ENCODE results near the gene BCDIN3D.

Gene BCDIN3D

DNA sequence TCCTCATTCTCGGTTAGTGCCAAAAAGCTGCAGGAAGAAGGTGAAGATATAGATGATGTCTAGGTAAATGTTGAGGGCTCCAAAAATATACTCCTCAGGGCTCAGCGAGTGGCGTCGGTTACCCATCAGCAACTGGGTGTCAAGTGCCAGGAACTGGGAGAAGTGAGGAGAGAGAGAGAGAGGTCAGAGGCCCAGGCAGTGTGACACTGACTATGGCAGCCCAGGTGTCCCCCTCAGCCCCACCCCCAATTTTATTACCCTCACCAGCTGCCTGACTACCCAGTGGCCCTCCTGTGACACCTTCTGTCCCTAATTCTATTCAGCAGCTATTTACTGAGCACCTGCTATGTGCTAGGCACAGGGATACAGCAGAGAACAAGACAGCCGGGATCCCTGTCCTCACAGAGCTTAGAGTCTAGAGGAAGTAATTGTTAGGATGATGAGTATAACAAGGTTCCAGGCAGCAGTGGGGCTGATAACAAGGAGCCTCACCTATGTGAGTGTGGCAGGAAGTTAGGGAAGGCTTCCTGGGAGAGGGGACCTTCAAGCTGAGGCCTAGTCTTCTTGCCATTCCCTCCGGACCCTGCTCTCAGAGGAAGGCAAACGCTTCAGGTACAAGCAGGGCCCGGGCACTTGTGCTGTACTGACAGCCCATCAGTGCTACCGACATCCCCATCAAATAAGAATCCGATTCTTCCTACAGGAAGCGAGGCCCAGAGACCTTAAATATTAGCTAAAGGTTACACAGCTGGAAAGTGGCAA lies 27.8 kb upstream of the BCDIN3D start:
- Histone ChIP-seq H3K27ac (ENCODE audit: low read depth, low read length) (no peak overlapping the region), H3K4me3 (ENCODE audit: low read length) (no peak overlapping the region), H3K9me3 (ENCODE audit: control insufficient read depth, insufficient read depth, low read length) (no peaks in the 10 kb centered on the region), H3K4me1 (ENCODE audit: control insufficient read depth, low read length) (no peaks in the 10 kb centered on the region), H3K36me3 (ENCODE audit: control insufficient read depth, low read length) (no peaks in the 10 kb centered on the region), H3K27me3 (ENCODE audit: control insufficient read depth, low read length) (no peaks in the 10 kb centered on the region), H4K20me1 (ENCODE audit: control insufficient read depth, insufficient read depth, low read depth, low read length) (no peaks in the 10 kb centered on the region), H3K79me2 (ENCODE audit: control insufficient read depth, low read length) (no peaks in the 10 kb centered on the region), H3K9me2 (replicated peaks; ENCODE audit: control insufficient read depth, low read length) (no peaks in the 10 kb centered on the region), H3K4me2 (ENCODE audit: low read length) (no peak overlapping the region), H3F3A (ENCODE audit: control insufficient read depth, insufficient read depth) (no peaks in the 10 kb centered on the region)
- TF ChIP-seq, protein P1, sequence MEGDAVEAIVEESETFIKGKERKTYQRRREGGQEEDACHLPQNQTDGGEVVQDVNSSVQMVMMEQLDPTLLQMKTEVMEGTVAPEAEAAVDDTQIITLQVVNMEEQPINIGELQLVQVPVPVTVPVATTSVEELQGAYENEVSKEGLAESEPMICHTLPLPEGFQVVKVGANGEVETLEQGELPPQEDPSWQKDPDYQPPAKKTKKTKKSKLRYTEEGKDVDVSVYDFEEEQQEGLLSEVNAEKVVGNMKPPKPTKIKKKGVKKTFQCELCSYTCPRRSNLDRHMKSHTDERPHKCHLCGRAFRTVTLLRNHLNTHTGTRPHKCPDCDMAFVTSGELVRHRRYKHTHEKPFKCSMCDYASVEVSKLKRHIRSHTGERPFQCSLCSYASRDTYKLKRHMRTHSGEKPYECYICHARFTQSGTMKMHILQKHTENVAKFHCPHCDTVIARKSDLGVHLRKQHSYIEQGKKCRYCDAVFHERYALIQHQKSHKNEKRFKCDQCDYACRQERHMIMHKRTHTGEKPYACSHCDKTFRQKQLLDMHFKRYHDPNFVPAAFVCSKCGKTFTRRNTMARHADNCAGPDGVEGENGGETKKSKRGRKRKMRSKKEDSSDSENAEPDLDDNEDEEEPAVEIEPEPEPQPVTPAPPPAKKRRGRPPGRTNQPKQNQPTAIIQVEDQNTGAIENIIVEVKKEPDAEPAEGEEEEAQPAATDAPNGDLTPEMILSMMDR (IDR thresholded peaks at IDR 0.05; ENCODE audit: low read depth, low read length, poor library complexity, severe bottlenecking), result no peak
- TF ChIP-seq EZH2phosphoT487 (IDR thresholded peaks at IDR 0.05; ENCODE audit: borderline replicate concordance, low read length), result no peak

DNA sequence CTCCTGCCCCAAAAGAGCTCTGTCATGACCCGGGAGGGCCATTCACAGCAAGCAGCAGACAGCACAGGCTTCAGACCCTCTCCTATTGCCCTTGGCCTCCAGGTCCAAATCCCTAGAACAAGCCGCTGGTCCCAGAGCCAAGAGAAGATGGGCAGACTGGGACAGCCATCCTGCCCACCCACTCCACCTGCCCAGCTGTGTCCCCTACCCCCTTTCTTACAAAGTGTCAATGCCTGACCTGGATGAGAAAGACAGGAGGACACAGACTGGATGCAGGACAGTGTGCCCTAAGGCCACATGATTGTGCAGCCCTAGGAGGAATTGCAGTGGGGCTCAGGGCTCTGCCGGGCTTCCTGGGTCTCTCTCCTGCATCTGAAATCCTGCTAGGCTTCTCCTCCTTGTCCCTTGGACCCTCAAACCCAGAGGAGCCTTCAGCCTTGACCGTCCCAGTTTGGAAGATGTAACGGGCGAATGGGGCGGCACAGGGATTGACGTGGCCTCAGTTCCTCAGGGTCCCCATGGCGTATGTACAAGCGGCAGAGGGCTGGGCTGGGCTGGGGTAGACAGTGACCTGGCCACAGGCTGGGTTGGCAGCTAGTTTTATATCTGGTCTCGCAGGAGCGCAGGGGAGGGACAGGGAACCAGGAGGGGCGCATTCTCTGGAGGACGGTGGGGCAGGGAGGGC lies 27.1 kb upstream of the BCDIN3D start:
- H3K9me2 ChIP-seq (replicated peaks; ENCODE audit: control insufficient read depth, low read length), result no peaks in the 10 kb centered on the region
- no peak overlapping the region for H3K4me2 ChIP-seq (ENCODE audit: low read length)
- H3K36me3 ChIP-seq (ENCODE audit: control insufficient read depth, low read length), result no peaks in the 10 kb centered on the region
- H3K4me3 ChIP-seq (ENCODE audit: low read length), result no peak overlapping the region
- no peaks in the 10 kb centered on the region for H3K79me2 ChIP-seq (ENCODE audit: control insufficient read depth, low read length)
- TF ChIP-seq, protein P1 (IDR thresholded peaks at IDR 0.05; ENCODE audit: low read depth, low read length, poor library complexity, severe bottlenecking), result no peak
- no peak for TF ChIP-seq EZH2phosphoT487 (IDR thresholded peaks at IDR 0.05; ENCODE audit: borderline replicate concordance, low read length)
- no peaks in the 10 kb centered on the region for H3K9me3 ChIP-seq (ENCODE audit: control insufficient read depth, insufficient read depth, low read length)
- H3F3A ChIP-seq (ENCODE audit: control insufficient read depth, insufficient read depth), result no peaks in the 10 kb centered on the region
- H3K27me3 ChIP-seq (ENCODE audit: control insufficient read depth, low read length), result no peaks in the 10 kb centered on the region
- H3K27ac ChIP-seq (ENCODE audit: low read depth, low read length), result no peak overlapping the region
- no peaks in the 10 kb centered on the region for H4K20me1 ChIP-seq (ENCODE audit: control insufficient read depth, insufficient read depth, low read depth, low read length)
- no peaks in the 10 kb centered on the region for H3K4me1 ChIP-seq (ENCODE audit: control insufficient read depth, low read length)

DNA sequence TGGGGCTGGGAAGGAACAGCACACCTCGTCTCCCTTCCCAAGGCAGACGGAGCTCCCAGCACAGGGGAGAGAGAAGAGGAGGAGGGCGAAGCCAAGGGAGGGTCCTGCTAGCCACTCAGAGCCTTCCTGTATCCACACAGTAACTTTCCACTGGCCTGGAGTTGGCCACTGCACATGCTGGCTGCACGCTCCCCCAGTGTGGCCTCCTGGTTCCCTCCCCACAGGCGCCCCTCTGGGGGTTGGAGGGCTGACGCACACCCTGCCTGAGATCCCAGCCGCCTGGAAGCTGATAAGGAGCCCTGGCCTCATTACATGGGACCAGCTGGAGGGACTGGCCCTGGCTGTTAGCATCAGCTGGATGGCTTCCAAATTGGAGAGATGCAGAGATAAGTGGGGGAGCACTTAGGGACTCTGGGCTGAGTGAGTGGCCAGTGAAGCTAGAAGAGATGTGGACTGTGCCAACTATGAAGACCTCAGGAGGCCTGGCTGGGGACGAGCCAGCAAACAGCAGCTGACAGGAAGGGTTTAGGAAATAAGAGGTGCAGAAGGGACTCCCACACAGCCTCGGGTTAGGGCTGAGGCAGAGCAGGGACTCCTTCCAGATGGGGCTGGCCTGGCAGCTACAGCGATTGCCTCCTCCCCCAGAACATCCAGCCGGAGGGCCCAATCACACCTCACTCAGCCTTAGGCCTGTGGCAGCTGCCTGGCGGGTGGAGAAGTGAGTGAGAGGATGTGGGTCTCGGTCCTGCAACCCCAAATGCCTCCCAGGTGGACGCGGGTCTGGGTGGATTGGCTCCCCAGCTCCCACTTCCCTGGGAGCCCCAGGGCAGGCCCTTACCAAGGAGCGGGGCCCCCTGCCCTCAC lies 26.3 kb upstream of the BCDIN3D start:
- Histone ChIP-seq H3K9me2 (replicated peaks; ENCODE audit: control insufficient read depth, low read length) (no peaks in the 10 kb centered on the region), H3F3A (ENCODE audit: control insufficient read depth, insufficient read depth) (no peaks in the 10 kb centered on the region), H3K4me1 (ENCODE audit: control insufficient read depth, low read length) (no peaks in the 10 kb centered on the region), H3K27me3 (ENCODE audit: control insufficient read depth, low read length) (peaks cover 7% of the 10 kb centered on the region; the same call in 1 of the 2 replicates), H3K9me3 (ENCODE audit: control insufficient read depth, insufficient read depth, low read length) (no peaks in the 10 kb centered on the region), H4K20me1 (ENCODE audit: control insufficient read depth, insufficient read depth, low read depth, low read length) (no peaks in the 10 kb centered on the region), H3K79me2 (ENCODE audit: control insufficient read depth, low read length) (no peaks in the 10 kb centered on the region), H3K27ac (ENCODE audit: low read depth, low read length) (no peak overlapping the region), H3K36me3 (ENCODE audit: control insufficient read depth, low read length) (no peaks in the 10 kb centered on the region), H3K4me2 (ENCODE audit: low read length) (no peak overlapping the region), H3K4me3 (ENCODE audit: low read length) (no peak overlapping the region)
- no peak for TF ChIP-seq EZH2phosphoT487 (IDR thresholded peaks at IDR 0.05; ENCODE audit: borderline replicate concordance, low read length)
- TF ChIP-seq, protein P1 (IDR thresholded peaks at IDR 0.05; ENCODE audit: low read depth, low read length, poor library complexity, severe bottlenecking), result no peak

All from DOHH2 (cell line).